Upper lobe of left lung (tissue), 4 donors: ENCODE data around the gene SDHC.

ENCODE experiments used
- CTCF ChIP-seq, 6 experiments: fragments of 450-650 bp in 4 of 6; fragments of 200-600 bp in 2 of 6; sonication (generic) in 2 of 6; IDR thresholded peaks; one replicate each; pipeline ENCODE4 v1.5.1; 2016 to 2019; ENCODE audit warnings: antibody characterized with exemption in 6 of 6
- POLR2A ChIP-seq, 4 donors: fragments of 450-650 bp; IDR thresholded peaks; one replicate each; pipeline ENCODE4 v1.5.1; 2016 to 2017; ENCODE audit warnings: antibody characterized with exemption in 4 of 4, mild to moderate bottlenecking in 2 of 4

- TF ChIP-seq CTCF (IDR thresholded peaks at IDR 0.05) (no peak), POLR2A (IDR thresholded peaks at IDR 0.05) (no peak)
Measured at GRCh38 chr1:161285521-161285920, 28.7 kb upstream of the SDHC start.
